Gastroesophageal sphincter (tissue), 3 donors: Measurements from ENCODE around the gene DIP2C.

Experiments
- CTCF ChIP-seq, 4 experiments: fragments of 200-600 bp in 2 of 4; fragments of 450-650 bp in 2 of 4; sonication (generic) in 1 of 4; IDR thresholded peaks; one replicate each; pipeline ENCODE4 v1.5.1; 2017 to 2019; ENCODE audit warnings: antibody characterized with exemption in 4 of 4, mild to moderate bottlenecking in 2 of 4, moderate library complexity in 2 of 4
- POLR2A ChIP-seq, 2 donors: fragments of 450-650 bp; IDR thresholded peaks; one replicate each; pipeline ENCODE4 v1.6.1; 2017; ENCODE audit warnings: antibody characterized with exemption in 2 of 2, mild to moderate bottlenecking in 2 of 2, moderate library complexity in 1 of 2
- POLR2AphosphoS5 ChIP-seq: sonication (generic); formaldehyde crosslinking; IDR thresholded peaks from one replicate; pipeline ENCODE4 v1.6.1; 2017; ENCODE audit warnings: antibody characterized with exemption

DNA sequence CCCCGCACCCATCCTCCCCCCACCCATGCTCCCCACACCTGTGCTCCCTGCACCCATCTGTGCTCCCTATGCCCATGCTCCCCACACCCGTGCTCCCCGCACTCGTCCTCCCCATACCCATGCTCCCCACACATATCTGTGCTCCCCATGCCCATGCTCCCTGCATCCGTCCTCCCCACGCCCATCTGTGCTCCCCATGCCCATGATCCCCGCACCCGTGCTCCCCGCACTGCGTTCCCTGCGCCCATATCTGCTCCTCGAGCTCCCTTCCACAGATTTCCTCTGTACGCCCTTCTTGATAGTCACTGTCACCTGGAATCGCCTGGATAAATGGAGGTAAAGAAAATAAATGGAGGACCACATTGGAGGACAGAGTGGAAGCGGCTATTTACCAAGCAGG lies 9.9 kb downstream of the DIP2C start:
- no peak for TF ChIP-seq POLR2AphosphoS5
- TF ChIP-seq POLR2A (IDR thresholded peaks at IDR 0.05), result no peak
- no peak for TF ChIP-seq CTCF (IDR thresholded peaks at IDR 0.05)
